SJCRH30 (cell line): Measurements from ENCODE around the gene KCNJ10. TPM values are rescaled to one million over a fixed set of nuclear protein-coding genes. Genes with fewer than 3 reads are reported as not detected.

Experiments
- DNase-seq, 2 experiments: peaks; one replicate each; pipeline ENCODE4 v3.0.0-alpha.2; 2015 to 2020
- H3K27ac ChIP-seq: fragments of 250-450 bp; sonication (Bioruptor Pico); 2 replicates; pipeline ENCODE4 v1.5.1; 2020; ENCODE audit warnings: mild to moderate bottlenecking, moderate library complexity
- H3K27me3 ChIP-seq: fragments of 250-450 bp; sonication (Bioruptor Pico); 2 replicates; pipeline ENCODE4 v1.5.1; 2020; ENCODE audit warnings: mild to moderate bottlenecking, moderate library complexity
- H3K36me3 ChIP-seq: fragments of 250-450 bp; sonication (Bioruptor Pico); 2 replicates; pipeline ENCODE4 v1.5.1; 2020; ENCODE audit warnings: mild to moderate bottlenecking, moderate library complexity
- H3K4me1 ChIP-seq: fragments of 250-450 bp; sonication (Bioruptor Pico); 2 replicates; pipeline ENCODE4 v1.5.1; 2020; ENCODE audit warnings: mild to moderate bottlenecking, moderate library complexity
- H3K4me3 ChIP-seq: fragments of 250-450 bp; sonication (Bioruptor Pico); 2 replicates; pipeline ENCODE4 v1.5.1; 2020; ENCODE audit warnings: mild to moderate bottlenecking, moderate library complexity
- H3K9me3 ChIP-seq: fragments of 250-450 bp; sonication (Bioruptor Pico); replicated peaks from 2 replicates; pipeline ENCODE4 v1.5.1; 2020; ENCODE audit warnings: mild to moderate bottlenecking, moderate library complexity
- total RNA-seq: library from RNA; depleted of rRNA; stranded (reverse); fragments of >200 nt; shearing (Covaris generic); gene quantifications from 2 replicates; pipeline ENCODE4 v1.2.3, GENCODE V29; 2014; rRNA removed

The KCNJ10 gene
- total RNA-seq, 1 experiment from 2014 or later = 0.14 TPM

DNA sequence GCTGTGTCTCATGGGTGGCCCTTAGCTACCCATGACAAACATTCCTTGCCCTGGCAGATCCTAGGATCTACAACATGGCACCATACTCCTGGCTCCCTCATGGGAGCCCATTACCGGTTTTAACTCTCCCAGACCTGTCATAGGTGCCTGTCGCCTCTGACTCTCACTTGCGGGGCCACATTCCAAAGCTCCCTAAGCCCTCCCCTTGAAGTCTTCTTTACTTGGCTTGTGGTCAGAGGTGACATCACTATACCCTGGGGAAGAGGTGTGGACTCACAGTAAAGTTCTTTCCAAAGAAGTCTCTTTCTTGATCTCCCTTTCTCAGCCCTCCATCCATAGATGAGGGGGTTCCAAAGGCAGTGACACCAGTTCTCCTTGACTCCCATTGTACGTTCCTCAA, 110.5 kb downstream of the KCNJ10 start:
- H3K36me3 ChIP-seq = no peaks in the 10 kb centered on the region
- H3K27ac ChIP-seq = no peak overlapping the region
- H3K9me3 ChIP-seq = no peaks in the 10 kb centered on the region
- H3K27me3 ChIP-seq = no peaks in the 10 kb centered on the region; the same call in 1 of the 2 replicates
- no peak overlapping the region for H3K4me3 ChIP-seq
- DNase-seq = no peak
- no peaks in the 10 kb centered on the region for H3K4me1 ChIP-seq

DNA sequence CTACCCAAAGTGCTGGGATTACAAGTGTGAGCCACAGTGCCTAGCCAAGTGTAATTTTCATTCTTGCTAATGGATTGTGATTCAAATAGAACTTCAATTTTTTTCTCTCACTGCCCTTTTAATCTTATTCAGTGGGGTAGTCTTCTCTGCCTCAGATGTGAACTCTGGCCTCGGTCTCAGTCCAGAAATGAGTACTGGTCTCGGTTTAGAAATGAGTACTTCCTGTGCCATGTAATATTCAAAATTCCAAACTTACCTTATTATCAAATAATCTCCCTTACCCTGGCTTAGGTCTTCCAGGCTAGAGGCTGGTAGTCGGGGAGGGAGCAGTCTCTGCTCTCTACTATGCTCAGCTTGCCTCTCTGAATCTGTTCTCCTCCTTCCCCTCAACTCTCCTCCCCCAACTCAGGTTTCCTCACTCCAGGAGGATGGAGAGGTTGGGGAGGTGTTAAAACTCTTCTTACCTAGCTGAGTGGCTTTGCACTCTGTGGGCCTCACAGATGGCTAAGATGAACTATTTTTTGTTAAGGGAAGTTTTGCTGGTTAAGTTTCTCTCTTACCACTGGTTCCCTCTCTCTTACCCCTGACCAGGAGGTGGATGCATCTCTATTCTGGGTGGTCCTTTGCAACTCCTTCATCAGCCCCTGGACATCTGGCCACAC, 111.1 kb downstream of the KCNJ10 start:
- Histone ChIP-seq H3K9me3 (no peaks in the 10 kb centered on the region), H3K27me3 (no peaks in the 10 kb centered on the region), H3K27ac (no peak overlapping the region), H3K36me3 (no peaks in the 10 kb centered on the region), H3K4me3 (no peak overlapping the region), H3K4me1 (no peaks in the 10 kb centered on the region)
- DNase-seq = no peak

DNA sequence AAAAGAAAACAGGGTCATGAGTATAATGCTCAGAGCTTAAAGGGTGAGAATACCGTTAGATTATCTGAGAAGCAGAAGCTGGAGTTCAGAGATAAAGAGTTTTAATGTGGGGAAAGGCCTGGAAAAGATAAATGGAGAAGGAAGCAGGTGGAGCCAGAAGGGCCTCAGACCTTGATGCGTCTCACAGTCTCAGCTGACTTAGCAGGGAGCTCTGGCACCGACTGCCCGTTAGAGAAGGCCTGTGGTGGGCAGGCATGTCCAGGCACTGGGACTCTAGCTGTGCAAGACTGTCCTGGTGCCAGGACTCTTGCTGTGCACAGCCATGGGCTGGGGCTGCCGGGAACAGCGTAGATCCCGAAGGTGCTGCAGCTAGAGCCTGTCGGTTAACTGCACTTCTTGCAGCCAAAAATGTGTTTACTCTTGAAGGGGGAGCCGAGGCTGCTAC, 112.1 kb downstream of the KCNJ10 start:
- Histone ChIP-seq H3K27me3 (no peaks in the 10 kb centered on the region), H3K36me3 (no peaks in the 10 kb centered on the region), H3K4me3 (no peak overlapping the region), H3K27ac (no peak overlapping the region), H3K9me3 (no peaks in the 10 kb centered on the region), H3K4me1 (no peaks in the 10 kb centered on the region)
- DNase-seq = no peak

DNA sequence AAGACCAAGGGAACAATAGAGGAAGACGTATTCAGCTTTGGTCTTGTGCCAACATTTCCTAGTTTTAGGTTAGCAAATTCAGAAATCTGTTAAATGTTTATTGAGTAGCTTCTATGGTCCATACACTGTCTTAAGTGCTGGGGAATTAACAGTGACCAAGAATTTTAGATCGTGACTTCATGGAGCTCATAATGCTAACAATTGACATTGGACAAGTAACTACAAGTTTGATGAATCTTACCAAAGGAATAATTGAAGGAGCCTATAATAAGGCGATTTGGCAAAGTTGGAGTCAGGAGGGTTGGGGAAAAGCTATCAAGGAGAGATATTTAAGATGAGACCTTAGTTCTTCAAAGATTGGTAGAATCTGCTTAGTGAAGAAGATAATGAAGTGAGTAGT, 114.5 kb downstream of the KCNJ10 start:
- Histone ChIP-seq H3K27ac (no peak overlapping the region), H3K36me3 (no peaks in the 10 kb centered on the region), H3K4me1 (no peaks in the 10 kb centered on the region), H3K27me3 (no peaks in the 10 kb centered on the region), H3K9me3 (no peaks in the 10 kb centered on the region), H3K4me3 (no peak overlapping the region)
- DNase-seq = no peak

DNA sequence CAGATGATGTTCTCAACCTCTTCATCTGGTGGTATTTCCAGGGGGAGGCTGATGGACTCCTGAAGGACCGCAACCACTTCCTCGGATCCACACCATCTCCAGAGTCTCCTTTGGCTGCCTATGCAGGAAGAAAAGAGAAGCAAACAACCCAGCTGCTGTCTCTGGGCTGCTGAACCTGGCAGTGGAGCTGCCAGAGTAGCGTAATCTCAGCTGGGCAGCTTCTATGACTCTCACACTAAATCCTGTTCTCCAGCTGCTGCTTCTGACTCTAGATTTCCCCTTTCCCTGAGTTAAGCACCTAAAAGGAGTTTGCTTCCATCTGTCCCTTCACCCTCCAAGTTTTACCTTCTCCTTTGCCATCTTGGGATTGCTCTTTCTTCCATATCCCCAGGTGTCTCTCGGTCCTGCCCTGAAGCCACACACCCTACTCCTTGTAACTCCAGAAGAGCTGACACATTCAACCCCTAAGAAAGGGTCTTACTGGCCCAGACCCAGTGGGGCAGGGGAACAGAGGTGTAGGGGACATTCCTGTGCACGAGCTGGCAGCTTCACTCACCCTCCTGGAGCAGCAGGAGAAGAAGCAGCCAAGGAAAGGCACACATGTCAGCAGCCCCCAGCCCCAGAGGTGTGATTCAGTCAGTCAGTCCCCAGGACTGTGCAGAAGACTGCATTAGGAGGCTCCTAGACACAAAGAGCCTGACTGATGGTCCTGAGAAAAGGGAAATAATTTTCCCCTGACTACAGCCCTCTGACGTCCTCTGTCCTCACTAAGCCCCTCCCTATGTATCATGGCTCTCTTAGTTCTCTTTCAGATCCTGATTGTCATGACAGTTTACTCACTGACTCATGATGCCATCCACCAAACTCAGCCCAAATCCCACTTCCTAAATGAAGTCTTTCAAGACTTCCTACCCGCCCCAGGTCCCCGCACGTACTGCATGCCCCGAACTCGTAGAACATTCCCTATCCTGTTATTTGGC, 116.1 kb downstream of the KCNJ10 start, which contains the start of gene SLAMF9:
Gene SLAMF9, minus strand, starts transcription at position 702 of the 980 bp plus-strand sequence. Its CDS starts 100 bp downstream, at position 602.
- H3K4me3 ChIP-seq = no peak within 1 kb of the TSS
- no peaks in the 10 kb centered on the region for H3K27me3 ChIP-seq
- H3K36me3 ChIP-seq = no peaks in the 10 kb centered on the region
- no peaks in the 10 kb centered on the region for H3K9me3 ChIP-seq
- no peak for DNase-seq
- no peak within 1 kb of the TSS for H3K27ac ChIP-seq
- H3K4me1 ChIP-seq = no peaks in the 10 kb centered on the region

DNA sequence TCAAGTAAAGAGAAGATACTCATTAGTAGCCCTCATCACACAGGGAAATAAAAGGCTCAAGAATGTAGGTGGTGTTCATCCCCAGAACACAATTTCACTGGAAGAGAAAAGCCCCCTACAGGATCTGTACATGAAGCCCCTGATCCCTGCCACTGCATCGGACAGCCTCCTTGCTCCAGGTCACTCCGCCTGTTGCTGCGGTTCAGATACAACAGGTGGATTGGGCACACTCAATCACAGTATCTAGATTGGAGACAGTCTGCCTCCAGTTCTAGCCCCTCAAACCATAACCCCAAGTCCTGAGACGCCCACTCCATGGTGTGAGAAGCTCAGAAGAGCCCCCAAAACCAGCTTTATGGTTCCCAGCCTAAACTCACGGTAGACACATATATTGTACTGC, 117.0 kb downstream of the KCNJ10 start:
- Histone ChIP-seq H3K36me3 (no peaks in the 10 kb centered on the region), H3K27me3 (no peaks in the 10 kb centered on the region), H3K4me3 (no peak overlapping the region), H3K4me1 (no peaks in the 10 kb centered on the region), H3K9me3 (no peaks in the 10 kb centered on the region), H3K27ac (no peak overlapping the region)
- no peak for DNase-seq

DNA sequence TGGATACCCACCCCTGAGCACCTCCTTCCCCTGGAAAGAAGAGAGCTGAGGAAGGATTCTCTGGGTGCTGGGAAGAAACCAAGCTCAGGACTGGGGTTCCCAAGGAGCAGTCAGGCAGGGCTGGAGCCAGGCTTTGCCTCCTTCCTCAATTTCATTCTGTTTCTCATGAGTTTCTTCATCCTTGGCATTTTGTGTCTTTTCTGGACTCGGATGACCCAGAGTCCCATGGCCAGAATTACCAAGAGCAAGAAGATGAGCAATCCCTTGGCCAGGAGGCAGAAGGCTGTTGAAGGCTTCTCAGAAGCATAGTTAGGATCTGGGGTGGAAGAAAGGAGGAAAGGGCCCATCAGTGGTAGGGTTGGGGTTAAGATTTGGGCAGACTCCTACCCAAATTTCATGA, 118.4 kb downstream of the KCNJ10 start:
- Histone ChIP-seq H3K9me3 (no peaks in the 10 kb centered on the region), H3K27ac (no peak overlapping the region), H3K4me1 (no peaks in the 10 kb centered on the region), H3K4me3 (no peak overlapping the region), H3K36me3 (no peaks in the 10 kb centered on the region), H3K27me3 (no peaks in the 10 kb centered on the region)
- DNase-seq = no peak

DNA sequence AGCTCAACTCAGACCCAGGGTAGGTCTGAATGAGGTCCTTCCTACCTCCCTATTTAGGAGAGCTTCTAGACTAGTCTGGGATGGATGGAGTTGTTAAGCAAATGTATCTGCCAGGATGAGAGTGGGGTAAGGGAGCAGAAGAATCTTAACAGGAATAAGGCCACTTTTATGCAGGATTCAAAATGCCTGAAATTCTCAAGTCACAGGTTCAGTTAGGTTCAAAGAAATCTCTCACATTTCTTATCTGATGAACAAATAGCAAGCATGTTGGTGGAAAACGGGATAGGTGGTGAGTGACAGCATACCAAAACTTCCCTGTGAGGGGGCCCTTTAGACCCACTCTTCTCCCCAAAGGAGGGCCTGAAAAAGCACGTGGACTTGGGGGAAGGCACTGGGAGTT, 118.9 kb downstream of the KCNJ10 start:
- no peak overlapping the region for H3K4me3 ChIP-seq
- no peaks in the 10 kb centered on the region for H3K27me3 ChIP-seq
- no peak overlapping the region for H3K27ac ChIP-seq
- no peak for DNase-seq
- H3K4me1 ChIP-seq = no peaks in the 10 kb centered on the region
- no peaks in the 10 kb centered on the region for H3K9me3 ChIP-seq
- no peaks in the 10 kb centered on the region for H3K36me3 ChIP-seq

DNA sequence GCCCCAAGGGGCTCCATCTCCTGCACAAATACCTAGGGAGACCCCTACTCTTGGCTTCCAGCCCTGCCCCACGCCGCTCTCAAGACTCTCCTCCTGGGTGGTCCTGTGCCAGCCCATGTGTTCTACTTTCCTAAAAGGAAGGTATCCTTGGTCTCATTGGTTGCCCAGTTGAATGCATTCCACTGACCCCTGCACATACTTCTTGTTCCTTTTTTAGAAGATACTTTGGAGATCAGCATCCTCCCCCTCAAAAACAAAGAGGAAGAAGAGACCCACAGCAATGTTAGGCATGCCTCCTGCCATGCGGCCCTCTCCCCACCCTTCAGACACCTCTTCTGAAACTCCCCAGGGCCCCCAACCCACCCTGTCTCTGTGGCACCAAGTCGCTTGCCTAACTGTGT, 120.0 kb downstream of the KCNJ10 start:
- Histone ChIP-seq H3K27ac (no peak overlapping the region), H3K4me1 (no peaks in the 10 kb centered on the region), H3K27me3 (peaks cover 5% of the 10 kb centered on the region), H3K4me3 (no peak overlapping the region), H3K9me3 (no peaks in the 10 kb centered on the region), H3K36me3 (no peaks in the 10 kb centered on the region)
- no peak for DNase-seq

DNA sequence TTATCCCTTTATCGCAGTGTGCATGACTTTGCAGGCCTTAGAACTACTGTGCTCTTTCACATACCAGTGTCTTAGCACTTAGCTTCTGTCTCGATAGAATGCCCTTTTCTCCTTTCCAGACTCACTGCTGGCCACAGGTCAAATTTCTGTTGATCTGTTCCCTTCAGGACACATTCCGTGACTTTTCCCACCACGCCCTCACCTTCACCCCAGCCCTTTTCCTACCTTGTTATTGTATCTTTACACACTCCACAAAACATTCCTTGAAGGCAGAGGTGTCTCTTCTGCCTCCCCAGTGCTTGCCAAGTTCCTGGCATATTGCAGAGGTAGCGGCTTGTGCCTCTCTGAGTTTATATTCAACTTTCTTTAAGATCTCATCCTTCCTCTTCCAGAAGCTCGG, 120.8 kb downstream of the KCNJ10 start:
- no peaks in the 10 kb centered on the region for H3K36me3 ChIP-seq
- DNase-seq = no peak
- H3K9me3 ChIP-seq = no peaks in the 10 kb centered on the region
- H3K27ac ChIP-seq = no peak overlapping the region
- no peaks in the 10 kb centered on the region for H3K4me1 ChIP-seq
- H3K4me3 ChIP-seq = no peak overlapping the region
- H3K27me3 ChIP-seq = peaks cover 12% of the 10 kb centered on the region

Other genes starting within 250 kb of the KCNJ10 start
- gene SLAMF8, start 243.3 kb downstream of the KCNJ10 start, total RNA-seq = 0.05 TPM in 1 of 2 replicates, not detected in the other
- gene VSIG8, start 207.5 kb downstream of the KCNJ10 start, total RNA-seq = not detected in 2 replicates
- gene CFAP45, start 170.0 kb downstream of the KCNJ10 start, total RNA-seq = 0.41 and 0.42 TPM in 2 replicates
- 82.6 and 85.4 TPM in 2 replicates for gene TAGLN2, start 144.7 kb downstream of the KCNJ10 start, total RNA-seq
- 0.06 and 0.08 TPM in 2 replicates for gene IGSF9, start 124.5 kb downstream of the KCNJ10 start, total RNA-seq
- gene SLAMF9, start 115.9 kb downstream of the KCNJ10 start, total RNA-seq = not detected in 2 replicates
- gene PIGM, start 38.2 kb downstream of the KCNJ10 start, total RNA-seq = 5.0 and 6.3 TPM in 2 replicates
- not detected in 2 replicates for gene KCNJ9, start 11.4 kb upstream of the KCNJ10 start, total RNA-seq
- 5.4 and 6.8 TPM in 2 replicates for gene IGSF8, start 28.5 kb upstream of the KCNJ10 start, total RNA-seq
- gene ATP1A2, start 45.6 kb upstream of the KCNJ10 start, total RNA-seq = 40.2 and 44.2 TPM in 2 replicates
- not detected in 2 replicates for gene ATP1A4, start 81.4 kb upstream of the KCNJ10 start, total RNA-seq
- gene CASQ1, start 120.4 kb upstream of the KCNJ10 start, total RNA-seq = 0.15 and 0.49 TPM in 2 replicates
- 92.7 and 97.9 TPM in 2 replicates for gene PEA15, start 135.2 kb upstream of the KCNJ10 start, total RNA-seq
- 40.7 and 53.6 TPM in 2 replicates for gene DCAF8, start 192.4 kb upstream of the KCNJ10 start, total RNA-seq
- gene PEX19, start 215.0 kb upstream of the KCNJ10 start, total RNA-seq = 35.2 and 37.2 TPM in 2 replicates